Calu3 (cell line): Measurements from ENCODE around the gene PRPF4. TPM values are rescaled to one million over a fixed set of nuclear protein-coding genes. Genes with fewer than 3 reads are reported as not detected.

Experiments
- BruUV-seq: library from RNA; stranded (reverse); fragments of 400-500 nt; replicated peaks from 2 replicates; lab custom pipeline; 2021; lab: Mats Ljungman, UMichigan
- CTCF ChIA-PET: fragments of 300-600 bp; sonication (Branson Sonifier 250); formaldehyde crosslinking; loops from one replicate; lab custom pipeline; 2022; ENCODE audit warnings: antibody characterized with exemption; lab: Charles Lee
- DNase-seq: peaks from one replicate; pipeline ENCODE4 v3.0.0; 2022
- H3K27ac Mint-ChIP-seq: one replicate; pipeline ENCODE4 v1.8.0; 2022; ENCODE audit warnings: mixed read lengths; ENCODE audit not compliant: unreplicated experiment
- H3K27me3 Mint-ChIP-seq: one replicate; pipeline ENCODE4 v1.8.0; 2022; ENCODE audit warnings: mixed read lengths; ENCODE audit not compliant: unreplicated experiment
- H3K36me3 Mint-ChIP-seq: one replicate; pipeline ENCODE4 v1.8.0; 2022; ENCODE audit warnings: mild to moderate bottlenecking, moderate library complexity, mixed read lengths; ENCODE audit not compliant: insufficient read depth, unreplicated experiment
- H3K4me1 Mint-ChIP-seq: one replicate; pipeline ENCODE4 v1.8.0; 2022; ENCODE audit warnings: mild to moderate bottlenecking, low read depth, mixed read lengths; ENCODE audit not compliant: unreplicated experiment
- H3K4me3 Mint-ChIP-seq: one replicate; pipeline ENCODE4 v1.8.0; 2022; ENCODE audit warnings: mild to moderate bottlenecking, low read depth, moderate library complexity, mixed read lengths; ENCODE audit not compliant: unreplicated experiment
- H3K9me3 Mint-ChIP-seq: one replicate; pipeline ENCODE4 v1.8.0; 2022; ENCODE audit warnings: low read depth, mixed read lengths; ENCODE audit not compliant: unreplicated experiment
- CTCF ChIP-seq: fragments of 200-600 bp; IDR thresholded peaks from one replicate; pipeline ENCODE4 v1.8.0; 2022; ENCODE audit warnings: antibody characterized with exemption; ENCODE audit not compliant: unreplicated experiment
- intact Hi-C: fragments of 100-400 bp; cut with micrococcal nuclease; formaldehyde crosslinking; loops from one replicate; pipeline ENCODE4 v1.10.0; 2022; ENCODE audit not compliant: unreplicated experiment
- total RNA-seq: library from RNA; stranded (reverse); gene quantifications from 2 replicates; pipeline ENCODE4 v1.2.3, GENCODE V29; 2022

PRPF4 gene
- total RNA-seq, 1 experiment from 2014 or later = 23.7 TPM

DNA sequence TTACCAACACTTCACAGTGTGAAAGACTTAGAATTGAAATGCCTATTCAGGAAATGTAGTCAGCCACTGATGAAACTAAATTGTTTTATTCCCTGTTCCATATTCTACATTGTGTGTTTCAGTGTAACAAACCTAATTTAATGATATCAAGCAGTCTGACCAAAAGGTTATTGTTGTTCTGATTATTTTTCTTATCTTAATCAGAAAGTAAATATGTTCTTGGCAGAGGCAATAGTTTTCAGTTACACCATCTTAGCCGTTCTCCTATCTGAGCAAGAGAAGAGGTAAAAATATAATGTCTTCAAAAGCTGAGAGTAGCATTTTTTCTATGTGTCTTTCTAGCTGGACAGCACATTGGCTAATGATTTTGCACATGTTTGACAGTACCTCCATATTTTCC lies 17.2 kb upstream of the PRPF4 start:
- H3K9me3 Mint-ChIP-seq = no peaks in the 10 kb centered on the region
- DNase-seq = no peak
- no peaks in the 10 kb centered on the region for H3K27me3 Mint-ChIP-seq
- intact Hi-C loops = no loop called here
- BruUV-seq = no TSS peak
- H3K36me3 Mint-ChIP-seq = no peaks in the 10 kb centered on the region
- no peak overlapping the region for H3K4me3 Mint-ChIP-seq
- CTCF ChIA-PET = no interaction called here
- TF ChIP-seq CTCF = no peak
- H3K4me1 Mint-ChIP-seq = no peaks in the 10 kb centered on the region
- no peak overlapping the region for H3K27ac Mint-ChIP-seq

DNA sequence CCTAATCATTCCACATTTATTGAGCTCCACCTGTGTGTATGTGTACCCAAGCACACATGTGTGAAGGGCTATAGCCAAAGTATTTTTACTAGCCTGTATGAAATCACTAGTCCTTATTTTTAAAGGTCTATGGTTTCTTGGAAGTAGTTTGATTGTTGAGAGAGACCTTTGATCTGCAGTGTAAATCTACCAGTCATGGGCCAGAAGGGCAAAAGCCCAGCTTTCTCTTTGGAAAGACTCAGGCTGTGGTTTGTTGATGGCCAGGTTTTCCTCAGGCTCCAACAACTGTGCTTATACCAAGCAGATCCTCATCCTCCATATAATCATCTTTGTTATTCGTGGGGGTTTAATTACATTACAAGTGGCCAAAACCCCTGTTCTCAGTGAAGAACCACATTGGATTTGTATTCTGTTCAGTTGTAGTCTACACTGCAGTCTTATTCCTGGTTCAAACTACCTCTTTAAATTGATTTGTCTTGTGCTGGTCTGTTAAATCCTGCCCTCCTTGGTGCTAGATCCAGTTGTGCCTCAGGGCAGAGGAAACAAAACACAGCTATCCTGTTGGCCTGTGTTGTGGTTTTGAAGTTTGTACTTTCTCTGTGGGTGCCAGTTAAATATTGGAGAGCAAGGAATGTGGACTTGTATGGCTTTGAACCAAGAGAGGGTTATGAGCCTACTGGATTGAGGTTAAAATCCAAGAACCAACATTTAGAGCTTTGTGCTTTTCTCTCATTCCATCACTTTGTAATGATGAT lies 13.4 kb upstream of the PRPF4 start:
- no peaks in the 10 kb centered on the region for H3K4me1 Mint-ChIP-seq
- no peaks in the 10 kb centered on the region for H3K9me3 Mint-ChIP-seq
- intact Hi-C loops = loop anchor here (10.0 kb wide), 1 partner anchor 57 kb away; no protein-coding TSS in a partner anchor
- TF ChIP-seq CTCF = no peak
- no peak for DNase-seq
- no peaks in the 10 kb centered on the region for H3K27me3 Mint-ChIP-seq
- H3K4me3 Mint-ChIP-seq = no peak overlapping the region
- no peak overlapping the region for H3K27ac Mint-ChIP-seq
- no peaks in the 10 kb centered on the region for H3K36me3 Mint-ChIP-seq
- BruUV-seq = no TSS peak
- CTCF ChIA-PET = no interaction called here

GRCh38 chr9:113266174-113266573 lies 9.3 kb upstream of the PRPF4 start:
- no peaks in the 10 kb centered on the region for H3K4me1 Mint-ChIP-seq
- H3K27ac Mint-ChIP-seq = no peak overlapping the region
- CTCF ChIA-PET = no interaction called here
- H3K27me3 Mint-ChIP-seq = no peaks in the 10 kb centered on the region
- no peak for DNase-seq
- intact Hi-C loops = loop anchor here (10.0 kb wide), 1 partner anchor 61 kb away; no protein-coding TSS in a partner anchor
- no peak overlapping the region for H3K4me3 Mint-ChIP-seq
- no peaks in the 10 kb centered on the region for H3K36me3 Mint-ChIP-seq
- BruUV-seq = no TSS peak
- no peaks in the 10 kb centered on the region for H3K9me3 Mint-ChIP-seq
- TF ChIP-seq CTCF = no peak

- Mint-ChIP-seq H3K27ac (no peak overlapping the region), H3K27me3 (no peaks in the 10 kb centered on the region), H3K4me3 (no peak overlapping the region), H3K4me1 (no peaks in the 10 kb centered on the region), H3K36me3 (no peaks in the 10 kb centered on the region), H3K9me3 (no peaks in the 10 kb centered on the region)
- DNase-seq = no peak
- no TSS peak for BruUV-seq
- intact Hi-C loops = loop anchor here (10.0 kb wide), 1 partner anchor 63 kb away; no protein-coding TSS in a partner anchor
- no peak for TF ChIP-seq CTCF
- CTCF ChIA-PET = no interaction called here
These were observed 7.4 kb upstream of the PRPF4 start for GRCh38 chr9:113267911-113268566.
